GM10266 (cell line): Measurements from ENCODE around the gene SPOCK2.

Experiments
- DNase-seq: peaks from one replicate; pipeline ENCODE4 v3.0.0; 2012; ENCODE audit errors: extremely low spot score
- TF ChIP-seq, protein P1 (sequence below): IDR thresholded peaks from 2 replicates; pipeline ENCODE4 v1.5.1; 2012; ENCODE audit warnings: mild to moderate bottlenecking, low read depth; ENCODE audit not compliant: control insufficient read depth, insufficient read depth; ENCODE audit errors: missing control alignments

SPOCK2 gene

DNA sequence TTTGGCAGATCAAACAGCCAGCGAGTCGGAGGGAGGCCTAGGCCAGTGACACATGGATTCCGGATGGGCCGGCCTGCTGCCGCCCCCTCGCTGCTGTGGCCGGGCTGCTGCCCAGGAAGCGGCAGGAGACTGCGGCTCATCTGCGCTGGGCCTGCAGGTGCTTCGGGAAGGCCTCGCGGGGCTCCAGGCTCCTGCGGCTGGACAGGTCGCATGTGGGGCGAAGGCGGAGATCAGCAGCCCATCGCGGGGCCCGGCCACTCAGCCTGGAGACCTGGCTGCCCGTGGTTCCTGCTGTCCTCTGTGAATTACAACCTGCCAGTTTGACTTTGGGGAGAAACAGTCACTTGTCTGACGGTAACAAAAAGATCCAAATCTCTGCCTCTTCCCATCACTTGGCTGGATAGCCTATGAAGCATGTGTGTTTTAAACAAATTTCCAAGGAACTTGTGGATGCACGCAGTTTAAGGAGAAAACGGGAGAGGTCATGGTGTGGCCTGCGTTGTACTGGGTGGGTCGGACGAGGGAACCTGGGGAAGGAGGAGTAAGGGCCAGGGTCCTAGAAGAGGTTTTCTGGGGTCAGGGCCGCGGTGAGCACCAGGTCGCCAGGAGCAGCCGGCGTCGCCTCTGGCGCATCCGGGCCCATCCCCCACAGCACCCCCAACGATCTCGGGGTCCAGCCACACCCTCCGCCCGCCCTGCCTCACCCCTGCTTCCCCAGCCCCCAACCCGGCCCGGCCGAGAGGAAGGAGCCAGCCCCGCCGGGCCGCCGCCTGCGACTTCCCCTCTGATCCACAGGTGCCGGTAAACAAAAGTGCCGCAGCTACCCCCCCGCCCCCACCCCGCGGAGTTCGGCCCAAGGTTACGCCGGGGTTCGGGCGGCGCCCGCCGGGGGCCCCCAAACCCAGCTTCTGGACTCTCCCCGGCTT lies 1.6 kb downstream of the SPOCK2 start:
- DNase-seq, result peak; percentile 68
- TF ChIP-seq, protein P1, sequence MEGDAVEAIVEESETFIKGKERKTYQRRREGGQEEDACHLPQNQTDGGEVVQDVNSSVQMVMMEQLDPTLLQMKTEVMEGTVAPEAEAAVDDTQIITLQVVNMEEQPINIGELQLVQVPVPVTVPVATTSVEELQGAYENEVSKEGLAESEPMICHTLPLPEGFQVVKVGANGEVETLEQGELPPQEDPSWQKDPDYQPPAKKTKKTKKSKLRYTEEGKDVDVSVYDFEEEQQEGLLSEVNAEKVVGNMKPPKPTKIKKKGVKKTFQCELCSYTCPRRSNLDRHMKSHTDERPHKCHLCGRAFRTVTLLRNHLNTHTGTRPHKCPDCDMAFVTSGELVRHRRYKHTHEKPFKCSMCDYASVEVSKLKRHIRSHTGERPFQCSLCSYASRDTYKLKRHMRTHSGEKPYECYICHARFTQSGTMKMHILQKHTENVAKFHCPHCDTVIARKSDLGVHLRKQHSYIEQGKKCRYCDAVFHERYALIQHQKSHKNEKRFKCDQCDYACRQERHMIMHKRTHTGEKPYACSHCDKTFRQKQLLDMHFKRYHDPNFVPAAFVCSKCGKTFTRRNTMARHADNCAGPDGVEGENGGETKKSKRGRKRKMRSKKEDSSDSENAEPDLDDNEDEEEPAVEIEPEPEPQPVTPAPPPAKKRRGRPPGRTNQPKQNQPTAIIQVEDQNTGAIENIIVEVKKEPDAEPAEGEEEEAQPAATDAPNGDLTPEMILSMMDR, result no peak

DNA sequence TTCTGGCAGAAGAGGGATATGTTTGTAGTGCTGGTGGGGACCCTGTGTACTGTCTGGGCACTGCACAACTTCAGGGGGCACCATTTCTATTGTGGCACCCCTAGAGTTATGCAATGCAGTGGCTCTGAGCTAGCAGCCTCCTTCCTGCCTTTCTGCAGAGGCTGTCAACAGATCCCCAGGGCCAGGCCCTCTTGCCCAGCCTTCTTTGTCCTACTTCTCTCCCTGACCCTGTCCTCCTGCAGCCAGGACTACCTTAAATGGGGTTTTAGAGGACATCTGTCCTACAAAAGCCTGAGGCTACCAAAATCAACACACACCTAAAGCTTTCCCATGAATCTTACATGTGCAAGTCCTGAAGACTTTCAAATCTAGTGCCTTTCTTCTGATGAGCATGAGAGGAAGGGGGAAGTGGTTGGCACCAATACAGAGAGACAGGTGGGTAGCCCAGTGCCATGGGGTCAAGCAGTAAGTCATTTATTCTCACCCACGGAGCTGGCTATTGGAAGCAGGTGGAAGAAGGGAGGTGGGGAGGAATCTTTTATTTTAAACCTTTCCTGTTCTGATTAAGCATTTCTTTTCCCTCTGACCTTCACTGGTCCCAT lies 2.4 kb downstream of the SPOCK2 start:
- TF ChIP-seq, protein P1, result no peak
- DNase-seq, result peak; percentile 23

DNA sequence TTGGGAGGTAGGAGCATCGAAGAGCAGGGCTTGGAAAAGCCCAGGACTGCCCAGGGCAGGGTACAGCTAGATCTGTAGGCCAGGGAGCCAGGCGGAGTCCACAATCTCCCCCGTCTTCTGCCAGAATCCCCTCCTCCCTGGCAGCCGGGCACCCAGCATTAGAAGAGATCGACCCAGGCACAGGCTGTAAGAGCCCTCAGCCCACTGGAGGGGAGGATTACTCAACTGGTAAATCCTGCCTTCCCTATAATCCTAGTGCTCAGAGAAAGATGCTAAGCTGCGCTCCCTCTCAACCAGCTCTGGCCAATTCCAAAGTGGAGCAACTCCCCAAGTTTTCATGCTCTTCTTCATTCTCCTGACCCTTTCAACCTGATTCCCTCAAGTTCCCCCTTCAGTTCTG lies 3.2 kb downstream of the SPOCK2 start:
- DNase-seq, result no peak
- TF ChIP-seq, protein P1, result no peak

DNA sequence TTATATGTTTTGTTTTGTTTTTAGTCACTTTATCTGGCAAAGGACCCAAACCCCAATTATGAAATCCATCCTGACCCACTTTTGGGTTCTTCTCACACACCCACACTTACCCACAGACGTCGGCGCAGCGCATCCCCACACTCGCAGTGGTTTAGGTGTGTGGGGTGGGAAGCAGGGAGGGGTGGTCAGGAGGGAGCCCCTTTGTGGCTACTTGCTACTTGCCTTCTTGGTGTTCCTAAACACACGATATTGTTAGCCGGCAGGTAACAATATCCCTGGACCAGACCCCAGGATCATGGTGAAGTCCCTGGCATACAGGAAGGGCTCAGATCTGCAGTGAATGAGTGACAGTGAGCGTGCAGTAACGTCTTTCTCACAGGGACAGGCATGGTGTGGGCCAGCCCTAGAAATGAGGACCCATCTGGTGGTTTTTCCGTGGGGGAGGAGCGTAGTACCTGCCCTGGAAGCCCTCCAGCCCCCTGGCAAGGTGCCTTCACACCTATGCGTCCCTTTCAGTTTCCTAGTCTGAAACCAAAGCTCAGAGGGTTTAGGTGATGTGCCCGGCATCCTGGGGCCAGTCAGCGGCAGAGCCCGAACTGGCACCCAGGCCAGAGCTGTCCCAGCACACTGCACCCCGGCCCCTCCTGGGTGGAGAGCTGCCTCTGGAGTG lies 4.4 kb downstream of the SPOCK2 start:
- TF ChIP-seq, protein P1, result no peak
- DNase-seq, result no peak

DNA sequence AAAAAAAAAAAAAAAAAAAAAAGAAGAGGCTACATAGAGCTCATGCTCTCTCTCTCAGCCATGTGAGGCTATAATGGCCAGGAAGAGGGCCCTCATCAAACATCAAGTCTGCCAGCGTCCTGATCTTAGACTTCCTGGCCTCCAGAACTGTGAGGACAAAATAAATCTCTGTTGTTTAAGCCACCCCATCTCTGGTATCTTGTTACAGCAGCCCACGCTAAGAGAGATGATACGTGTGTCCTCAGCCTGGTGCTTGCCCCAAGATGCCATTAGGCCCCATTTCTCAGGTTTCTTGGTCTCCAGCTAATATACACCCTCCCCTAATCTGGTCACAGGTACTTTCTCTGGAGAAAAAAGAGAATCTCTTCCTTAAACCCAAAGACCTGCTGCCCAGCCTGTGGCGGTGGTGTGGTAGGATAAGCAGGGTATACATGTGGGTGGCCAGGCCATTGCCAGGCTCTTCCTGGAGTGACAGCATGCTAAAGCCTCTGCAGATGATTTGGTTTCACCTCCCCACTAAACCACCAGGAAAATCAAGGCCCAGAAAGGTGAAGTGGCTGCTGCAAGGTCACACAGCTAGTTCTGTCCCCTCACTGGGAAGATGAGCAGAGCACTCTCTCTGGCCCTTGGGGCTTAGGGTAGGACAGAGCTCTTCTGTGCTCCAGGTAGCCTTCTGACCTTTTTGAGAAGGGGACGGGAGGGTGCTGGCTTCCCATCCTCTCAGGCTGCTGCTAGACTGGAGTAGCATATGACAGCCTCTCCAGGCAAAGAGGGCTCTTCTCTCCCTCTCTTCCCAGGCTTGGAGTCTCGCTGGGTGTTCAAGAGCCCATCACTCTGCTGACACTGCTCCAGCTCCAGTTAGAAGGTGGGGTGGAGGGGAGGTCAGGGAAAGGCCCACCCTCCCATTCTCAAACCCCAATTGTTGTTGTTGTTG lies 5.2 kb downstream of the SPOCK2 start:
- TF ChIP-seq, protein P1, result no peak
- DNase-seq, result no peak

DNA sequence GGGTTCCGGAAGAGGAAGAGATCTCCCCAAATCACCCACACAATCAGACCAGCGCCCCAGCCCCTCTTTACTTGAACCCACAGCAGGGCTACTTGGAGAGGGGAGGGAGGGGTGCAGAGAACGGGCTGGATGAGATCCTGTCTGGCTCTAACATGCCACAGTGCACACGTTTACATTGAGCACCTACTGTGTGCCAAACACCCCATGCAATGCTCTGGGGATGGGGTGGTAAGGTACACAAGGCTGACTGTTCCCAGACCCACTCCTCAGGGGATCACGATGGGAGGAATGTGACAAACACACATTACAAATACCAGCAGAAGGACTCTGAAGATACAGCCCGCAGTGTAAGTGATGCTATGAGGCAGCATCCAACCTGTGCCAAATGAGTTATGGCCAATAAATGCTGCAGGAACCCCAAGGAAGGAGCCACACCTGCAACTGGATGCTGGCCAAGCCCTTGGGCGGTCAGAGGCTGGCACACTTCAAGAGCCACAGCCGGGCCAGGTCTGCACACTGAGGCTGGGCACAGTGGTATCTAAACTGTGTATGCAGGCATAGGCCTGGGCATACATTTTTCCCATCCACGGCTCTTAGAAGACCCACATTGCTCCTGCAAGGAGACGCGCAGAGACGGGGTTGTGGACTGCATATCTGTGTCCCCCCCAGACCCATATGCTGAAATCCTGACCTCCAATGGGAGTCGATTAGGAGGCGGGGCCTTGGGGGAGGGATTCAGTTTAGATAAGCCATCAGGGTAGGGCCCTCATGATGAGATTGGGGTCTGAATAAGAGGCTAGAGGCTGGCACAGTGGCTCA lies 6.4 kb downstream of the SPOCK2 start:
- no peak for DNase-seq
- TF ChIP-seq, protein P1, result no peak
